CD4-positive, alpha-beta T cell (primary cell): Measurements from ENCODE around the gene AHRR. TPM values are rescaled to one million over a fixed set of nuclear protein-coding genes. Genes with fewer than 3 reads are reported as not detected.

Source experiments
- ATAC-seq: fragments of 200-7000 bp; cut with Tn5 transposase; one replicate; pipeline ENCODE4 v1.10.0; 2022; ENCODE audit warnings: mild to moderate bottlenecking; ENCODE audit not compliant: poor library complexity
- CTCF ChIA-PET: fragments of 350-600 bp; sonication (Branson Sonifier 250); formaldehyde crosslinking; loops from one replicate; lab custom pipeline; 2021; ENCODE audit warnings: antibody characterized with exemption, inconsistent platforms; lab: Charles Lee
- POLR2A ChIA-PET: fragments of 350-600 bp; sonication (Branson Sonifier 250); formaldehyde crosslinking; loops from one replicate; lab custom pipeline; 2021; ENCODE audit warnings: antibody characterized with exemption, inconsistent platforms; lab: Charles Lee
- DNase-seq, 14 experiments: peaks; one replicate each; pipeline ENCODE4 v3.0.0-alpha.2; 2013 to 2020; ENCODE audit warnings: mixed read lengths in 2 of 14
- H3K27ac ChIP-seq, 2 donors: one replicate each; pipeline versions ENCODE4 v1.5.1 to v1.7.0; 2013; ENCODE audit warnings: low read length in 2 of 2, low read depth in 1 of 2, mild to moderate bottlenecking in 1 of 2
- H3K27me3 ChIP-seq, 2 experiments: 1 replicate in 1 of 2; 2 replicates in 1 of 2; pipeline versions ENCODE4 v1.6.1 to v1.7.0; 2013; ENCODE audit warnings: low read length in 2 of 2, control low read depth in 1 of 2, mild to moderate bottlenecking in 1 of 2, moderate library complexity in 1 of 2; ENCODE audit not compliant: insufficient read depth in 2 of 2, control insufficient read depth in 1 of 2
- H3K36me3 ChIP-seq: one replicate; pipeline ENCODE4 v1.6.1; 2013; ENCODE audit warnings: low read length, control low read depth; ENCODE audit not compliant: insufficient read depth
- H3K4me1 ChIP-seq: one replicate; pipeline ENCODE4 v1.6.1; 2013; ENCODE audit warnings: low read length, control low read depth; ENCODE audit not compliant: insufficient read depth
- H3K4me3 ChIP-seq: one replicate; pipeline ENCODE4 v1.5.1; 2013; ENCODE audit warnings: mild to moderate bottlenecking, low read length, moderate library complexity
- H3K9me3 ChIP-seq, 2 experiments: 1 replicate in 1 of 2; 2 replicates in 1 of 2; pipeline versions ENCODE4 v1.6.1 to v1.7.0; 2013; ENCODE audit warnings: low read length in 2 of 2, mild to moderate bottlenecking in 2 of 2, control low read depth in 1 of 2, moderate library complexity in 1 of 2; ENCODE audit not compliant: control insufficient read depth in 1 of 2, insufficient read depth in 1 of 2
- H3K27ac Mint-ChIP-seq: one replicate; pipeline ENCODE4 v1.8.0; 2020; ENCODE audit warnings: mixed read lengths
- H3K27me3 Mint-ChIP-seq: one replicate; pipeline ENCODE4 v1.8.0; 2021; ENCODE audit warnings: mixed read lengths
- H3K36me3 Mint-ChIP-seq: one replicate; pipeline ENCODE4 v1.8.0; 2021; ENCODE audit warnings: low read depth, mixed read lengths
- H3K4me1 Mint-ChIP-seq: one replicate; pipeline ENCODE4 v1.8.0; 2021; ENCODE audit warnings: low read depth, mixed read lengths
- H3K4me3 Mint-ChIP-seq: one replicate; pipeline ENCODE4 v1.8.0; 2020; ENCODE audit warnings: mild to moderate bottlenecking, mixed read lengths
- H3K9me3 Mint-ChIP-seq: one replicate; pipeline ENCODE4 v1.8.0; 2020; ENCODE audit warnings: mixed read lengths
- intact Hi-C, 2 experiments: fragments of 100-400 bp; cut with DNase I in 1 of 2; cut with micrococcal nuclease in 1 of 2; formaldehyde crosslinking; loops; one replicate each; pipeline versions ENCODE4 v1.15.1 to v1.9.0; 2023 to 2025; cut with DNase I, micrococcal nuclease
- total RNA-seq, 174 experiments: library from RNA in 2 of 174; stranded (reverse) in 2 of 174; gene quantifications; one replicate each; pipeline ENCODE4 v1.2.3 and lab custom pipeline; 2021 to 2026
- TF ChIP-seq, protein P1 (sequence below): fragments of 200-600 bp; IDR thresholded peaks from one replicate; pipeline ENCODE4 v1.8.0; 2022; ENCODE audit warnings: antibody characterized with exemption, mild to moderate bottlenecking

Gene AHRR
- total RNA-seq, 2 experiments from 2014 or later = 0.45 to 0.63 TPM

DNA sequence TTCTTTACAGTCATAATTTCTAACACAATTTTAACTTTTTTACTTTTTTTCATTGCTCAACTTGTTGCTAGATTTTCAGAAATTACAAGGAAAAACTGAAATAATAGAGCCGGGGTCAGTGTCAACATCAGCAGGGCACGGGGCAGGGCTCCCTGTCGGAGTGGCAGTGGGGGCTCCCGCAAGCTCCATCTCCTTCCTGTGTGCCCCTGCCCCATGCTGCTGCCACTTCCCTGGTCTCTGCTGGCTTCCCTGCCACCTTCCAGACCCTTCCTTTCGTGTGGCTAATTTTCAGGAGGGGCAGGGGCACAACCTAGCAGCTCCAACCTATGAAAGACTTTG is 120.5 kb downstream of the AHRR start:
- no peaks in the 10 kb centered on the region for H3K9me3 ChIP-seq
- Mint-ChIP-seq H3K4me1 (peaks cover 36% of the 10 kb centered on the region), H3K4me3 (peak overlapping the region; percentile 96), H3K9me3 (no peaks in the 10 kb centered on the region), H3K36me3 (peaks cover 27% of the 10 kb centered on the region), H3K27me3 (no peaks in the 10 kb centered on the region), H3K27ac (peak overlapping the region; percentile 93)
- no peak overlapping the region for H3K27ac ChIP-seq
- no peak for ATAC-seq
- TF ChIP-seq, protein P1, sequence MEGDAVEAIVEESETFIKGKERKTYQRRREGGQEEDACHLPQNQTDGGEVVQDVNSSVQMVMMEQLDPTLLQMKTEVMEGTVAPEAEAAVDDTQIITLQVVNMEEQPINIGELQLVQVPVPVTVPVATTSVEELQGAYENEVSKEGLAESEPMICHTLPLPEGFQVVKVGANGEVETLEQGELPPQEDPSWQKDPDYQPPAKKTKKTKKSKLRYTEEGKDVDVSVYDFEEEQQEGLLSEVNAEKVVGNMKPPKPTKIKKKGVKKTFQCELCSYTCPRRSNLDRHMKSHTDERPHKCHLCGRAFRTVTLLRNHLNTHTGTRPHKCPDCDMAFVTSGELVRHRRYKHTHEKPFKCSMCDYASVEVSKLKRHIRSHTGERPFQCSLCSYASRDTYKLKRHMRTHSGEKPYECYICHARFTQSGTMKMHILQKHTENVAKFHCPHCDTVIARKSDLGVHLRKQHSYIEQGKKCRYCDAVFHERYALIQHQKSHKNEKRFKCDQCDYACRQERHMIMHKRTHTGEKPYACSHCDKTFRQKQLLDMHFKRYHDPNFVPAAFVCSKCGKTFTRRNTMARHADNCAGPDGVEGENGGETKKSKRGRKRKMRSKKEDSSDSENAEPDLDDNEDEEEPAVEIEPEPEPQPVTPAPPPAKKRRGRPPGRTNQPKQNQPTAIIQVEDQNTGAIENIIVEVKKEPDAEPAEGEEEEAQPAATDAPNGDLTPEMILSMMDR = no peak
- H3K4me3 ChIP-seq = peak overlapping the region; percentile 98
- peaks cover 28% of the 10 kb centered on the region for H3K4me1 ChIP-seq
- H3K36me3 ChIP-seq = peaks cover 6% of the 10 kb centered on the region
- intact Hi-C loops = loop anchor here (5.0 to 10.0 kb wide), 4 partner anchors 170 to 450 kb away; partner anchors contain the start of genes BRD9 (in 1 of the 2), CCDC127 (in 1 of the 2), CEP72 (in 1 of the 2) and PDCD6 (in 1 of the 2)
- no peaks in the 10 kb centered on the region for H3K27me3 ChIP-seq
- ChIA-PET CTCF (interaction anchor here (0.7 kb wide), 1 partner anchor 11 kb away, joined by 7 read pairs; no protein-coding TSS in a partner anchor), POLR2A (interaction anchor here (1.3 to 1.5 kb wide), 2 partner anchors 30 to 170 kb away, joined by 3 to 4 read pairs; partner anchors contain the start of gene CEP72)
- peak in 1 of 14 experiments; percentile 2 for DNase-seq

DNA sequence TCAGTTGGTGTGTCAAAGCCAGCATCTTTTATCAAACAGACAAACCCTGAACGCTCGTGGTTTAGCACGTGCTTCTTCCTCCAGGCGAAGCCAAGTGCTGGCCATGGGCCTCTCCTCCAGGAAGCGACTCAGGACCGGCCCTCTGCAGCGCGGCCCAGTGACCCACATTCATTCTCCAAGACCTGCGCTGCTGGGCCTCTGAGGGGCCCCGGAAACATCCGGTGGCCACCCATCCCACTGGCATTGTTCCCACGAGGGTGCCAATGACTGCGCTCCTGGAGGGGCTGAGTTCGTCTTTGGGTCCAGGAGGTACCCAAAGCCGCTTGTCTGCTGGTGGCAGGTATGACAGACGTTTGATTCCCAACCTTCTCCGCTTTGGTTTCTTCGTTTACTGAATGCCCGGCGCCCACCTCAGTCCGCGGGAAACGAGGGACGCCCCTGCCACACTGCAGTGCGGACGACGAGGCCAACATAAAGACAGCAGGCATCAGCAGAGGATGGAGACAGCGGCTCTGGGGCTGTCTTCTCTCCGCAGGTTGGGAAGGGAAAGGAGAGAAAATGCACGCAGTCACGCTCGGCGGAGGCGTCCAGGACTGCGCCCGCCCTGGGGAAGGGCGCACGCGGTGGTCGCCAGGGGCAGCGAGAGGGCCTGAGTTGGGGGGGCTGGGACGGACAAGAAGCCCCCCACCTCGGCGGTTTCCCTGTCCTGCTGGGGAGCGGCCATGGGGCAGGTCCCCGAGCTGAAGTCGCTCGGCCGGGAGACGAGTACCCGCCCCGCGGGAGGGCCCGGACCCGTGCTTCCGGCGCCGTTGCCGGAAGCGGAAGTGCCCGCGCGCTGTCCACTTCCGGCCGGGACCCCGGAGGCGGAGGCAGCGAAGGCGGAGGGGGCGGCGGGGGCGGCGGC is 121.1 kb downstream of the AHRR start, which contains the start of gene EXOC3:
EXOC3 (plus strand) TSS at position 842 of the 904 bp plus-strand sequence. CDS start 3,030 bp downstream, outside the sequence.
- Histone ChIP-seq H3K27me3 (no peaks in the 10 kb centered on the region), H3K9me3 (no peaks in the 10 kb centered on the region), H3K4me3 (peak within 1 kb of the TSS; percentile 98), H3K36me3 (peaks cover 12% of the 10 kb centered on the region), H3K27ac (peak within 1 kb of the TSS; percentile 70 to 79), H3K4me1 (peaks cover 28% of the 10 kb centered on the region)
- intact Hi-C loops = loop anchor here (5.0 to 10.0 kb wide), 4 partner anchors 170 to 450 kb away; partner anchors contain the start of genes BRD9 (in 1 of the 2), CCDC127 (in 1 of the 2), CEP72 (in 1 of the 2) and PDCD6 (in 1 of the 2)
- POLR2A ChIA-PET = interaction anchor here (0.6 to 1.5 kb wide), 4 partner anchors 29 to 863 kb away, joined by 3 to 4 read pairs (median 3); partner anchors contain the start of genes CEP72 and PDCD6
- peak; percentile 47 to 89 (median 70) for DNase-seq
- Mint-ChIP-seq H3K4me1 (peaks cover 37% of the 10 kb centered on the region), H3K36me3 (peaks cover 34% of the 10 kb centered on the region), H3K9me3 (no peaks in the 10 kb centered on the region), H3K27ac (peak within 1 kb of the TSS; percentile 93), H3K4me3 (peak within 1 kb of the TSS; percentile 96), H3K27me3 (no peaks in the 10 kb centered on the region)
- CTCF ChIA-PET = no interaction called here
- ATAC-seq = peak; percentile 77
- TF ChIP-seq, protein P1 = no peak
